Duodenal mucosa (tissue), 2 donors: ENCODE data around the gene PBX4.

ENCODE experiments used
- H3K27ac ChIP-seq: one replicate; pipeline ENCODE4 v1.7.0; 2013; ENCODE audit warnings: low read depth, low read length
- H3K27me3 ChIP-seq, 2 donors: one replicate each; pipeline ENCODE4 v1.7.0; 2013; ENCODE audit warnings: low read length in 2 of 2, control low read depth in 1 of 2; ENCODE audit not compliant: insufficient read depth in 2 of 2, control insufficient read depth in 1 of 2
- H3K36me3 ChIP-seq, 2 donors: one replicate each; pipeline ENCODE4 v1.7.0; 2013; ENCODE audit warnings: low read length in 2 of 2, control low read depth in 1 of 2; ENCODE audit not compliant: insufficient read depth in 2 of 2, control insufficient read depth in 1 of 2
- H3K4me1 ChIP-seq, 2 donors: one replicate each; pipeline ENCODE4 v1.7.0; 2013; ENCODE audit warnings: low read length in 2 of 2, control low read depth in 1 of 2; ENCODE audit not compliant: insufficient read depth in 2 of 2, control insufficient read depth in 1 of 2
- H3K4me3 ChIP-seq, 2 donors: one replicate each; pipeline ENCODE4 v1.7.0; 2013; ENCODE audit warnings: low read length in 2 of 2, low read depth in 1 of 2
- H3K9ac ChIP-seq, 2 donors: one replicate each; pipeline ENCODE4 v1.7.0; 2013; ENCODE audit warnings: low read length in 2 of 2, low read depth in 1 of 2
- H3K9me3 ChIP-seq, 2 donors: one replicate each; pipeline ENCODE4 v1.7.0; 2013; ENCODE audit warnings: low read length in 2 of 2, control low read depth in 1 of 2; ENCODE audit not compliant: control insufficient read depth in 1 of 2

PBX4 gene

GRCh38 chr19:19635313-19635702, 16.8 kb upstream of the PBX4 start:
- no peaks in the 10 kb centered on the region for H3K4me1 ChIP-seq
- H3K9me3 ChIP-seq: no peaks in the 10 kb centered on the region
- H3K27me3 ChIP-seq: no peaks in the 10 kb centered on the region
- no peak overlapping the region for H3K27ac ChIP-seq
- H3K9ac ChIP-seq: no peak overlapping the region
- H3K36me3 ChIP-seq: peaks cover 31 to 34% of the 10 kb centered on the region in 2 donors
- H3K4me3 ChIP-seq: no peak overlapping the region

DNA sequence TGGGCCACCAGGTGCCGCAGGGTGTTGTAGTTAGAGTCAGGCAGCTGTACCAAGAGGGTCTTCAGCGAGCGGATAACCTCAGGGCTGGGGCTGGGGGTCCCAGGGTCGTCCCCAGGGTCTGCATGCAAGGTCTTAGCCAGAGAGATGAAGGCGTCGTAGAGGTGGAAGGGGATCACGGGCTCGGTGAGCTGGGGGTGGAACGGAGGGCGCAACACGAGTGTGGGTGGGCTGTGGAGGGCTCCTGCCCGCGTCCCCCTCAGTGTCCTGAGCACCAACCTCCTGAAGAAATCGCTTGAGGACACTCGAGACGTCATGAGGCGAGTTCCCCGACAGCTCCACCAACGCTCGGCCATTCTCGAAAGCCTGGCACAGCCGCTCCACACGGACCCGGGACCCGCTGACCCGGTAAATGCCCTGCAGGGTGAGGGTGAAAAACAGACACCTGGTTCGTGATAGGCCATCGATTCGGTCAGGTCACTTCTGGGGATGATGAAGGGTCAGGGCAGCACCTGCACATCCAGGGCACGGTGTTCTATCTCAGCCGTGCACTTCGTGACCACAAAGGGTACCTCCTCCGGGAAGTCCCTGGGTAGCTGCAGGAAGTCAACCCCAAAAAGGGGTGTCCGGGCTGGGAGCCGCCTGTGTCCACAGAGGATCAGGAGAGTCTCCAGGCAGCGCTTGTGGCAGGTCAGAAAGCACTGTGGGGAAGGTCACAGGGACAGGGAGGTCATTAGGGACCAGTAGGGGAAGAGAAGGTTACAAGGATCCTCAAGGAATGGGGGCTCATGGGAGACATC, 16.2 kb upstream of the PBX4 start:
- Histone ChIP-seq H3K27me3 (no peaks in the 10 kb centered on the region), H3K9ac (no peak overlapping the region), H3K9me3 (no peaks in the 10 kb centered on the region), H3K4me3 (no peak overlapping the region), H3K4me1 (no peaks in the 10 kb centered on the region), H3K36me3 (peaks cover 28 to 29% of the 10 kb centered on the region in 2 donors), H3K27ac (no peak overlapping the region)

- H3K27ac ChIP-seq: no peak overlapping the region
- no peaks in the 10 kb centered on the region for H3K9me3 ChIP-seq
- H3K27me3 ChIP-seq: no peaks in the 10 kb centered on the region
- no peak overlapping the region for H3K9ac ChIP-seq
- no peaks in the 10 kb centered on the region for H3K4me1 ChIP-seq
- H3K4me3 ChIP-seq: no peak overlapping the region
- H3K36me3 ChIP-seq: peaks cover 27 to 29% of the 10 kb centered on the region in 2 donors
These were observed 15.4 kb upstream of the PBX4 start for GRCh38 chr19:19633711-19634515.

DNA sequence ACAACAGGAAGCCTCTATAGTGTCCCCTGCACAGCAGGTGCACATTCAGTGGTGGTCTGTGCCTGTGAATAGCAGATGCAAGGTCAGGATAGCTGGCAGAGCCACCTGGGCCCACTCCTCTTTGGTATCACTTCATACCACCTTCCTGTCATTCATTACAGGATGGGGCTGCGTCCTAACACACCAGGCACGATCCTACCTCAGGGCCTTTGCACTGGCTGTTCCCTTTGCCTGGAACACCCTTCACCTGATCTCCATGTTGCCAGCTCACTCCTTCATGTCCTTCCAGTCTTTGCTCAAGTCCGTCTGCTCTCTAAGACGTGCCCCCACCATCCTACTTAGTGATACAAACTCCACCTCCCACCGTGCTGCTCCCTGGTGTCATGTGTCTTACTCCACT, 14.2 kb upstream of the PBX4 start:
- no peak overlapping the region for H3K4me3 ChIP-seq
- peaks cover 23 to 29% of the 10 kb centered on the region in 2 donors for H3K36me3 ChIP-seq
- no peaks in the 10 kb centered on the region for H3K27me3 ChIP-seq
- no peaks in the 10 kb centered on the region for H3K9me3 ChIP-seq
- H3K9ac ChIP-seq: no peak overlapping the region
- peaks cover 0 to 2% of the 10 kb centered on the region in 2 donors for H3K4me1 ChIP-seq
- H3K27ac ChIP-seq: no peak overlapping the region

- Histone ChIP-seq H3K4me3 (no peak overlapping the region), H3K9ac (no peak overlapping the region)
These were observed 12.9 kb upstream of the PBX4 start for GRCh38 chr19:19631346-19631745.

GRCh38 chr19:19630426-19630825, 11.9 kb upstream of the PBX4 start:
- peaks cover 16 to 21% of the 10 kb centered on the region in 2 donors for H3K36me3 ChIP-seq
- H3K4me3 ChIP-seq: no peak overlapping the region
- H3K27me3 ChIP-seq: no peaks in the 10 kb centered on the region
- no peaks in the 10 kb centered on the region for H3K9me3 ChIP-seq
- peaks cover 0 to 8% of the 10 kb centered on the region in 2 donors for H3K4me1 ChIP-seq
- H3K27ac ChIP-seq: no peak overlapping the region
- no peak overlapping the region for H3K9ac ChIP-seq

More at GRCh38 chr19:19631346-19631745, 12.9 kb upstream of the PBX4 start:
- Histone ChIP-seq H3K9me3 (no peaks in the 10 kb centered on the region), H3K36me3 (peaks cover 19 to 22% of the 10 kb centered on the region in 2 donors), H3K4me1 (peaks cover 0 to 8% of the 10 kb centered on the region in 2 donors), H3K27me3 (no peaks in the 10 kb centered on the region), H3K27ac (no peak overlapping the region)

DNA sequence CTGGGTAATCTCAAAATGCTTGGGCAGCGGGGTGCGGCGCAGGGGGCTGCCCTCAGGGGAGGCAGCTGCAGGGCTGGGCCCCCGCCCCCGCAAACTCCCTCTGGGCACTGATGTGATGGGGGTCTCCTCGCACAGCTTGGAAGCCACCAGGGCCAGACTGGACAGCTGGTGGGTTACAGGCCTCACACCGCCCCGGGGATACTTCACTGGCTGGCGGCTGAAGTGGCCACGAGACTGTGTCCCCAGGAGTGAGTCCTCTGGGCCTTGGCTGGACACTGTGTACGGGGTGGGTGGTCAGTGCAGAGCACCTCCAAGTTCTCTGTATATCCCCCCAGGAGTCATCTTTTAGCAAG, 11.6 kb upstream of the PBX4 start:
- no peak overlapping the region for H3K27ac ChIP-seq
- H3K4me1 ChIP-seq: peaks cover 0 to 8% of the 10 kb centered on the region in 2 donors
- H3K9ac ChIP-seq: no peak overlapping the region
- H3K4me3 ChIP-seq: no peak overlapping the region
- H3K36me3 ChIP-seq: peaks cover 12 to 17% of the 10 kb centered on the region in 2 donors
- H3K9me3 ChIP-seq: no peaks in the 10 kb centered on the region
- H3K27me3 ChIP-seq: no peaks in the 10 kb centered on the region

GRCh38 chr19:19628501-19629134, 10.1 kb upstream of the PBX4 start:
- Histone ChIP-seq H3K4me1 (peaks cover 0 to 8% of the 10 kb centered on the region in 2 donors), H3K9ac (peak overlapping the region; percentile 25 to 41), H3K27ac (peak overlapping the region; percentile 11), H3K9me3 (no peaks in the 10 kb centered on the region), H3K27me3 (no peaks in the 10 kb centered on the region), H3K36me3 (peaks cover 0 to 5% of the 10 kb centered on the region in 2 donors), H3K4me3 (peak overlapping the region; percentile 46 to 73)

GRCh38 chr19:19627621-19628500, 9.4 kb upstream of the PBX4 start, which contains the start of gene LPAR2:
LPAR2 (minus strand) TSS chr19:19628220; CDS start chr19:19627275, 945 bp downstream.
- peak within 1 kb of the TSS; percentile 55 to 73 for H3K4me3 ChIP-seq
- no peaks in the 10 kb centered on the region for H3K27me3 ChIP-seq
- H3K9ac ChIP-seq: peak within 1 kb of the TSS; percentile 44 to 52
- H3K9me3 ChIP-seq: no peaks in the 10 kb centered on the region
- H3K27ac ChIP-seq: peak within 1 kb of the TSS; percentile 32
- H3K4me1 ChIP-seq: peaks cover 0 to 8% of the 10 kb centered on the region in 2 donors
- H3K36me3 ChIP-seq: no peaks in the 10 kb centered on the region
